Peyer's patch (tissue), 4 donors: Measurements from ENCODE around the gene EEF2K. TPM values are rescaled to one million over a fixed set of nuclear protein-coding genes. Genes with fewer than 3 reads are reported as not detected.

Experiments
- DNase-seq, 3 donors: peaks; one replicate each; pipeline ENCODE4 v3.0.0-alpha.2; 2017 to 2019
- H3K27ac ChIP-seq, 4 donors: fragments of 200-600 bp; sonication (generic); one replicate each; pipeline ENCODE4 v1.5.1; 2016 to 2019
- H3K27me3 ChIP-seq, 2 donors: fragments of 200-600 bp; sonication (generic); one replicate each; pipeline ENCODE4 v1.5.1; 2019
- H3K36me3 ChIP-seq, 3 donors: fragments of 200-600 bp; sonication (generic); one replicate each; pipeline ENCODE4 v1.5.1; 2016 to 2019
- H3K4me1 ChIP-seq, 4 donors: fragments of 200-600 bp; sonication (generic); one replicate each; pipeline ENCODE4 v1.5.1; 2016 to 2019
- H3K4me3 ChIP-seq, 4 donors: fragments of 200-600 bp; sonication (generic); 1 replicate in 3 of 4; 2 replicates in 1 of 4; pipeline ENCODE4 v1.5.1; 2016 to 2019; ENCODE audit warnings: mild to moderate bottlenecking in 1 of 4
- H3K9me3 ChIP-seq, 4 donors: fragments of 200-600 bp; sonication (generic); one replicate each; pipeline ENCODE4 v1.5.1; 2016 to 2019; ENCODE audit warnings: mild to moderate bottlenecking in 1 of 4
- CTCF ChIP-seq, 6 experiments: fragments of 450-650 bp in 4 of 6; fragments of 200-600 bp in 2 of 6; sonication (generic) in 1 of 6; IDR thresholded peaks; one replicate each; pipeline ENCODE4 v1.5.1; 2017 to 2019; ENCODE audit warnings: antibody characterized with exemption in 6 of 6, mild to moderate bottlenecking in 3 of 6, moderate library complexity in 1 of 6
- POLR2A ChIP-seq, 2 donors: fragments of 450-650 bp; IDR thresholded peaks; one replicate each; pipeline ENCODE4 v1.5.1; 2017; ENCODE audit warnings: antibody characterized with exemption in 2 of 2, mild to moderate bottlenecking in 2 of 2, moderate library complexity in 2 of 2
- total RNA-seq, 4 donors: library from RNA; depleted of rRNA; stranded (reverse); fragments of >200 nt; gene quantifications; one replicate each; pipeline ENCODE4 v1.1.0, GENCODE V29; 2016

EEF2K gene
- total RNA-seq, 4 donors from 2014 or later = 26.9 to 46.4 (median 36.1) TPM

GRCh38 chr16:22333457-22333994 is 127.4 kb downstream of the EEF2K start:
- no peak overlapping the region for H3K4me3 ChIP-seq
- no peak overlapping the region for H3K27ac ChIP-seq
- no peak for TF ChIP-seq CTCF (IDR thresholded peaks at IDR 0.05)
- no peak for TF ChIP-seq POLR2A (IDR thresholded peaks at IDR 0.05)
- H3K9me3 ChIP-seq = peaks cover 0 to 7% (median 0%) of the 10 kb centered on the region in 4 donors
- no peaks in the 10 kb centered on the region for H3K27me3 ChIP-seq
- H3K36me3 ChIP-seq = peaks cover 0 to 55% (median 0%) of the 10 kb centered on the region in 3 donors
- DNase-seq = no peak
- peaks cover 0 to 6% (median 0%) of the 10 kb centered on the region in 4 donors for H3K4me1 ChIP-seq

- H3K27ac ChIP-seq = no peak overlapping the region
- DNase-seq = no peak
- TF ChIP-seq POLR2A (IDR thresholded peaks at IDR 0.05) = no peak
- no peak for TF ChIP-seq CTCF (IDR thresholded peaks at IDR 0.05)
- peaks cover 0 to 48% (median 0%) of the 10 kb centered on the region in 3 donors for H3K36me3 ChIP-seq
- H3K27me3 ChIP-seq = no peaks in the 10 kb centered on the region
- H3K4me1 ChIP-seq = no peaks in the 10 kb centered on the region
- no peak overlapping the region for H3K4me3 ChIP-seq
- H3K9me3 ChIP-seq = peaks cover 0 to 7% (median 0%) of the 10 kb centered on the region in 4 donors
Observed at GRCh38 chr16:22335668-22336246, 129.7 kb downstream of the EEF2K start.

- H3K27me3 ChIP-seq = no peaks in the 10 kb centered on the region
- peaks cover 0 to 10% (median 0%) of the 10 kb centered on the region in 4 donors for H3K9me3 ChIP-seq
- H3K27ac ChIP-seq = no peak overlapping the region
- TF ChIP-seq CTCF (IDR thresholded peaks at IDR 0.05) = no peak
- no peak for TF ChIP-seq POLR2A (IDR thresholded peaks at IDR 0.05)
- H3K36me3 ChIP-seq = peaks cover 0 to 45% (median 0%) of the 10 kb centered on the region in 3 donors
- H3K4me3 ChIP-seq = no peak overlapping the region
- DNase-seq = no peak
- H3K4me1 ChIP-seq = no peaks in the 10 kb centered on the region
Observed at GRCh38 chr16:22336581-22336980, 130.5 kb downstream of the EEF2K start.

GRCh38 chr16:22337045-22337444 is 131.0 kb downstream of the EEF2K start:
- Histone ChIP-seq H3K27me3 (no peaks in the 10 kb centered on the region), H3K4me1 (no peaks in the 10 kb centered on the region), H3K4me3 (no peak overlapping the region), H3K36me3 (peaks cover 0 to 40% (median 0%) of the 10 kb centered on the region in 3 donors), H3K27ac (no peak overlapping the region), H3K9me3 (peaks cover 0 to 10% (median 0%) of the 10 kb centered on the region in 4 donors)
- TF ChIP-seq CTCF (IDR thresholded peaks at IDR 0.05) = no peak
- no peak for TF ChIP-seq POLR2A (IDR thresholded peaks at IDR 0.05)
- DNase-seq = no peak

- H3K27ac ChIP-seq = no peak overlapping the region
- no peak overlapping the region for H3K4me3 ChIP-seq
- no peaks in the 10 kb centered on the region for H3K4me1 ChIP-seq
- no peaks in the 10 kb centered on the region for H3K27me3 ChIP-seq
- peaks cover 0 to 33% (median 0%) of the 10 kb centered on the region in 3 donors for H3K36me3 ChIP-seq
- no peak for DNase-seq
- peaks cover 0 to 10% (median 0%) of the 10 kb centered on the region in 4 donors for H3K9me3 ChIP-seq
- TF ChIP-seq CTCF (IDR thresholded peaks at IDR 0.05) (no peak), POLR2A (IDR thresholded peaks at IDR 0.05) (no peak)
Observed at GRCh38 chr16:22337849-22338635, 132.0 kb downstream of the EEF2K start.

Other genes with a start within 250 kb of the EEF2K start
- not detected for gene PDZD9, start 205.2 kb upstream of the EEF2K start, total RNA-seq
- gene MOSMO, start 198.2 kb upstream of the EEF2K start, total RNA-seq = 10 to 100 TPM in 3 of 4 donors, 1 to 10 TPM in 1; 9.9 to 28.0 (median 13.4) TPM
- gene VWA3A, start 113.7 kb upstream of the EEF2K start, total RNA-seq = under 1 TPM in 1 of 4 donors, not detected in 3; 0.18 TPM
- gene SDR42E2, start 43.8 kb upstream of the EEF2K start, total RNA-seq = not detected
- gene POLR3E, start 91.1 kb downstream of the EEF2K start, total RNA-seq = 100 to 1,000 TPM in 1 of 4 donors, 10 to 100 TPM in 3; 39.1 to 113 (median 65.1) TPM
- 10 to 100 TPM; 22.7 to 38.4 (median 30.3) TPM for gene CDR2, start 168.3 kb downstream of the EEF2K start, total RNA-seq